NCI-H1436 (cell line): ENCODE measurements around the gene PMEPA1.

Source experiments
- DNase-seq: peaks from one replicate; lab custom pipeline; 2025; lab: John Stamatoyannopoulos, UW

Gene PMEPA1

DNA sequence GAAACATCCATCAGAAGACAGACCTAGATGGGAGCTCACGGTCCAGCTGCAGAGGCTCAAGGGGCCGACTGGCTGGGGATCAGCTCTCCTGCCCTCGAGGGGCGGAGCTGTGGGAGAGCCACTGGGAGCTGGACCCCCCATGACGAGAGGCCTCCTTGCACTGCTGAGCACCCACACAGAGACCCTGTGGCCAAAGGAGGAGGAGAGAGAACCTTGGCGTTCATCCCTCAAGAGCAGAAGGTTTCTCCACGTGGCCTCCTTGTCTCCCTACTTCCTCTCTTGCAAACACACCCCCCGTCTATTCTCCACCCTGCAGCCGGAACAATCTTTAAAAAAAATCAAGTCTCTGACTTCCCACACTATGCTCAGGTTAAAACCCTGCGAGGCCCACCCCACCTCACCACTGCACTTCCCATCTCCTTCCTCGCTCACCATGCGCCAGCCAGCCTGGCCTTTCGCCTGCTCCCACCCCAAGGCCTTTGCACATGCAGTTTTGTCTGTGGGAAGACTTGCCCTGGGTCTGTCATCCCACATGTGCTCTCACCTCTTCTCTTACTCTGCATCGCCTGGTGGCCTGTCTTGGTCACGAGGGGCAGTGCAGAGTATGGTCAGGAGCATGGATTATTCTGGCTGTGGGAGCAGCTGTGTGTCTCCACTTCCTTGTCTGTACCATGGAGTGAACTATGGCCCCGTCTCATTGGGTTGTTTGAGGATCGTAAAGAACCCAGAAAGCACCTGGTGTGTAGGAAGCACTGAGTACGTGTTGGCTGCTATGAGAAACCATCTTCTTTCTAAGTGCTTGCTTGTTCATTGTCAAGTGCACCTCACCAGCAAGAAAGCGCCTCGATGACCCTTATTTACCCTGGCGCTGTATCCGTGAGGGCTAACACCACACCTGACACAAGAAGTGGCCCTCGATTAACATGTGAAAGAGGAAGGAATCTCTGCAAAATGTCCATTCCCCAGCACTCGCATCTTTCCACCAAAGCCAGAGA, 32.9 kb downstream of the PMEPA1 start:
- DNase-seq, result no peak

DNA sequence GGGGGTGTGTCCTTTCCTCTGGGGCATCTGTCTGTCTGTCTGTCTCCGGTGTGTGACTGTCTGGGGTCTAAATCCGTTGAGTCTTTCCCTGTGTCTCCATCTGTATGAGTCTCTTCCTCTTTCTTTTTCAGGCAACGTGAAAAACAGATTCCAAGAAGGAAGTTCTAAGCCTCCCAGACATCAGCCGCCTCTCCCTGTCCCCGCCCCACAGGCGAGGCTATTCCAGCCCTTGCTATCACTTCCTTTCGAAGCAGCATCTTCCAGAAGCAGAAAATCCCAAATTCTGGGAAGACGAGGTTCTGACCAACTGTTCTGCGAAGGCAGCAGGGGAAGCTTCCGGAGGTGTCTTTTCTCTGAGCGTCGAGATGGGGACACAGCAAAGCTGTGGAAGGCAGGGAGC, 34.0 kb downstream of the PMEPA1 start:
- DNase-seq, result no peak

DNA sequence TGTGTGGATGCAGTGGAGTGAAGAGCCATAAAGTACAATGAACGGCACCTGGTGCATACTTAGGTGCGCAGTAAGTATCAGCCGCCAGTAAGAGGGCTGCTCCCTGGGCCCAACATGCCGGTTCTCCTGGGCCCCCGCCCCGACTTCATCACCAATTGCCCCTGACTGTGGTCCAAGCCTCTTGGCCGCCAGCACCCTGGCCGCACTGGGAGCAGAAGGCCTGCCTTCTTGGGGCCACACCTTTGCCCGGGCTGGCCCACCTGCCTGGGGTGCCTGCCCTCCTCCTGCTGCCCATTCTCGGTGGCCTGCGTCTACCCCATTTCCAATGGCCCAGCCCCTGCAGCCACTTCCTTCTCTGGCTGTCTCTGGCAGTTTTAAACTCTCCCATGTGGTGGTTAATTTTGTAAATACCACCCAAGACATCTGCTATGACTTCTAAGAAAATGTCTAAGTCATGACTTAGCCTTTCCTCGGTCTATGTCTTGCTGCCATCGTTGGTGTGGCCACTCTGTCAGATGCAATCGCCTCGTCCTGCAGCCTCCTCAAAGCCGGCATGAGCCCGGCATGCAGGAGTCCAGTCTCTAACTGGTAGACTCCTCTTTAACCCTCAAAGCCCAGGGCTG, 36.8 kb downstream of the PMEPA1 start:
- DNase-seq, result no peak

DNA sequence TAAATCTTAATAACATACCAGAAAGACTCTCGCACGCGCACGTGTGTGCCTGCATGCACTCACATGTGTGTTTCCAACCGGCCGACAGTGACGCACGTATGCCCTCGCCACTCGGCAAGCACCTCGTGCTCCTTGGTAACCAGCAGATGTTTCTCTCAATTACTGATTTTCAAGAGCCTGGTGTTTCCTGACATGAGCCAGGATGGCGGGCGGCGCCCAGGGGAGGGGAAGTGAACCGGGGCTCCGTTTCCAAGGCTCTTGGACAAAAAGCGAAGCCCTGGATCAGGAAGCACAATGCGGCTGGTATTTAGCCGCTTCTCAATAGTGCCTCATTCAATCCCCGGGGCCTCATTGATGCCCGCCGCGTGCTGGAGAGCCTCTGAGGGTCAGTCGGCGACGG, 37.7 kb downstream of the PMEPA1 start:
- peak; percentile 89 for DNase-seq

DNA sequence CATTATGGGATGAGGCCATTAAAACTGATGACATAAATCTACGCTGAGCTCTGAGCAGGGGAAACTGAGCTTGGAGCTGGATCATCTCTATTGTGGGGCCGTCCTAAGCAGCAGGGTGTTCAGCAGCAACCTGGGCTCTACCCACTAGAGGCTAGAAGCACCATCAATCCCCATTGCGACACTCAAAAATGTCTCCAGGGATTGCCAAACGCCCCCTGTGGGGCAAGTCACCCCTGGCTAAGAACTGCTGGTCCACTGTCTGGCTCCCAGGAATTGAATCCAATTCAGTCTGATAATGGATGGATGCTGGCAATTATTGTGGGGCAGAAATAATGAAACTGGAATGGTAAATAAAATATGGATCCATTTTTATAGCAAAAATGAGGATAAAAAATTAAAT, 38.2 kb downstream of the PMEPA1 start:
- DNase-seq, result peak; percentile 16

DNA sequence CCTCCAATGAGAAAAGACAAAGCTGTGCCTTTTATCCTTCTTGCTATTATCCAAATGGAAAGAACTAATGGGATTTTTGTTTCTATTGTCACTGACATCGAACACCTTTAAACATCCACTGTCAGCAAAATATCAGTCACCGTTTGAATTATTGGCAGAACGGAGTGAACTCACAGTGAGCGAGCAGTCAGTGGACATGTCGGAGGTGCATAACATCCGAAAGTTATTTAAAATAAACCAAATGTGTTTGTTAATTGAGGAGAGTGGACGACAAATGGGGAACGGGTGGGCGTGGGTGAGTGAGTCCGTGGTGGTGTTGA, 38.8 kb downstream of the PMEPA1 start:
- DNase-seq, result no peak

DNA sequence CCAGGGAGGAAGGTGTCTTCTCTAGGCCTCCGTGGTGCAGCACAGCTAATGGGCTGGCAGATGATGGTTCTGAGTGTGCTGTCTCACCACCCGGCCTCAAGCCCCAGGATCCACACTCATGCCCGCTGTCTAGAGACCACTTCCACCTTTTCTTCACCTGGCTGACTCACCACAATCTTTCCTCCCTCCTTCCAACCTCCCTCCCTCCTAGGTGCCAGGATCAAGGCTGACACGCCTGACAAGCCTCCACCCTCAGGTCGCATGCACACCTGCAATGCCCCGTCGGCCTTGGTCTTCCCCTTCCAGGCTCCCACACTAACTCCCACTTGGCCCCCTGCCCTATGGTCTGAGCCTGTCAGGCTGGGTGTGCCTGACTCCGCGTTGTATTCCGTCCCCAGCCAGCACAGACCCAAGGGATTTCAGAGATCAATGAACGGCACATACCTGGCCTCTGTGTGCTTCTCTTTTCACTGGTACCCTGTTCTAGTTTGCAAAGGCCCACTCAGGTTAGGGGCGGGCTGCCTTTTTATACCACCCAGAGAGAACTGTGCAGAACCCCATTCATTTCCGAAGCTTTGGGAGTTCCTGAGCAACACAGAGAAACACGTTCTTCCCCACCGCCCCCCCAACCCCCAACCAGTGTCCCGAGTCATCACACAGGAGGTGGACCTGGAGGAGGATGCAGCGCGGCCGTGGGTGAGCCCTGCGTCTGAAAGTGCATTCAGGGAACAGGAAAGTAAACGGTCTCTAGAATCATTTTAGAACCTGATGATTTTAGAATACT, 39.3 kb downstream of the PMEPA1 start:
- no peak for DNase-seq

DNA sequence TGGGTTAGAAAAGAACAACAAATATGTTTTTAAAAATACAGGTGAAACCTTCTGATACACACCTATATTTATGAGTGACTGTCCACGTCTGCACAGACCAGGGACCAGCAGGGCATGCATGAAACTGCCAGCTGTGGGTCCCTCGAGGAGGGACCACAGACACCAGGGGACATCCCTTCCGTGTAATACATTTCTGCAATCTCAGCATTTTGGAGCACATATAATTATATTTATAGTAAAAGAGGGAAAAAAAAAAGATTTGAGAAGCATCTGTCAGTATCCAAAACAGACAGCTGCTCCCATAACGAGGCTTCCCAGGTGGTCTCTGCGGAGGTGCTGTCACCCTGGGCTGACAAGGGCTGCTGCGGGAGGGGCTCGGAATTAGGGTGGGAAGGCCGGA, 40.2 kb downstream of the PMEPA1 start:
- DNase-seq, result no peak

DNA sequence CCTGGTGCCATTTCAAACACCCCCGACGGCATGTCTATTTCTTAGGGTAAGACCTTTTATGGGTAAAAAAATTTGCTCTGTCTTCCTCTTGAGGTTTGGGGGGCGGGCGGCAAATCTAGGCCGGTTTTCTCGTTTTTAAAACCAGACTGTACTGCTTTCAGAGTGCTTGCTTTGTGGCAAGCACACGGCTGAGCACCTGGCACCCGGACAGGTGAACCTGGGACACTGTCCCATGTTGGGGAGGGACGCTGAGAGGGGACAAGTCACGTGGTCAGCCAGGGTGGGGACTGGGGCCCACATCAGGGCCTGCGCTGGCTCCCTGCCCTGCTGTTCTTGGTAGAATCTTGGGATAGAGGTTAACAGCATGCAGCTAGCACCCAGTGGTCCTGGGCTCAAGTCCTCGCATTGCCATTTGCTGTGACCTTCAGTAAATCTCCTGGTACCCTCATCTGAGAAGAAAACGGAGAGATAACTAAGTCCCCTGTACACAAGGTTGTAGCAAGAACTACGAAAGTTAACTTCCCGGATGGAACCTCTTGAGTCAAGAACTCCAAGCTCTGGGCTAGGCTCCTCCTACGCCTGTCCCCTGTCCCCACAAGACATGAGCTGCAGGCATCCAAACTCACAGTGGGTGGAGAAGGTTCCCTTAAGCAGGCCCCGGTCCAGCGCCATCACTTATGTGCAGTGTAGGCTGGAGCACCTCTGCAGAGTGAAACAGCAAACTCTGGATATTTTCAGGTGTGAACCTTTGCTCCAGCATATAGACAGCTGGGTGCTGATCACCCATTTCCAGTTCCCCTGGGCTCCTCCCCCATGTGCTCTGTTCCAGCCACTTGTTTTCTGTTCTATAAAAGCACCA, 41.7 kb downstream of the PMEPA1 start:
- DNase-seq, result no peak

DNA sequence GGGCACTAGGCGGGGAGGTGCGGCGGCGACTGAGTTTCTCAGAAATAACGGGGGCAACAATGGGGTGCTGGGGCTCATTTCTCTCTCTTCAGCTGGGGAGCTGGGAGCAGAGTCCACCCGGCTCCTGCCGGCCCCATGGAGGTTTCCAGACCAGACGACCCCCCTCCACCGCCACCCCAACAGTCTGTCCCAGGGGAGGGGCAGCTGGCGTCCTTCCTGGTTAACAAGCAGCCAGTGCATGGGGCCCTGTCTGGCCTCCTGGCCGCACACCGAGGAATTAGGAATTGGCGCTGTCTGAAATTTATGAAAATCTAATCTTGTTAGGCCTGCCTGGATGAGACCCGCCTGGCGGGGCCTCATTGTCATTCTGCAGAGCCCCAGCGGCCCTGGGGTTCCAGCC, 42.4 kb downstream of the PMEPA1 start:
- DNase-seq, result no peak

DNA sequence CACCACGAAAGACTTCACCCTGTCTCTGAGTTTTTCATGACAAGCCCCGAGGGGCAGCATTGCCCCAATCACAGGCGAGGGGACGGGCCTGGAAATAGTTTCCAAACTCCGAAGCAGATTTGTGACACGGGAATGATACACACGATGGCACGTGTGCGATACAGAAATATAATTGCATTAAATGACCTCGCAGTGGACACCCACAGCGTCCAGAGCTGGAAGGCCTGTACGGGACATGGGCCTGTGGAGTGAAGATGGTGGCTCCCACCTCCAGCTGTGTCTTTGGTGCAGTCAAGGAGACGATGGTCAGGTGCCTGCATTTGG, 43.0 kb downstream of the PMEPA1 start:
- no peak for DNase-seq

DNA sequence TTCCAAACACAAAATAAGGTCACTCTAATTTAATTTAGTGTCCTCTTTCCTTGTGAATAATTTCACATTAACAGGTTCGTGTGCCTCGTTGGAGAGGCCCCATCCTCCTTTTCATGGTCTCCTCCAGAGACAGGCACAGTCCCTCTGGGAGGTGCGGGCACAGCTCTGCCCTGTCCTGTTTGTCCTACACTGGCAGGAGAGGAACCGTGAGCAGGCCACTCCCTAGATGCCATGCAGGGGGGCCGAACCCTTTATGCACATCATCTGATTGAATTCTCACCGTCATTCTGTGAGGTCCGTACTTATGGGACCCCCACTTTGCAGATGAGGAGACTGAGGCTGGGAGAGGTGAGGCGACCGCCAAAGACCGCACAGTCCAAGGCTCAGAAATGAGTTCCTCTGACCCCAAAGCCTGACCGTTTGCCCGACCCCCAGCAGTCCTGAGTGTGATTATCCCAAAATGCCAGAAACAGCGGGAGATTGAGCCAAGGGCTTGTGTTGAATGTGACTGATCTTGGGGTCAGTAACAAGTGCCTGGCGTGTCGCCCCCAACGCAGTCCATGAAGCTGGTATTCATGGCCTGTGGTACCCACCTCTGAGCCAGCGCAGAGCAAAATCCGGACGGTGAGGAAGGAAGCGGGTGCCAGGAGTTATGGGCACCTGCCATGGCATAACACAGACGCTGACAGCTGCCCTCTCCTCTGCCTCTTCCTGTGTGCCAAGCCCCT, 43.5 kb downstream of the PMEPA1 start:
- no peak for DNase-seq

DNA sequence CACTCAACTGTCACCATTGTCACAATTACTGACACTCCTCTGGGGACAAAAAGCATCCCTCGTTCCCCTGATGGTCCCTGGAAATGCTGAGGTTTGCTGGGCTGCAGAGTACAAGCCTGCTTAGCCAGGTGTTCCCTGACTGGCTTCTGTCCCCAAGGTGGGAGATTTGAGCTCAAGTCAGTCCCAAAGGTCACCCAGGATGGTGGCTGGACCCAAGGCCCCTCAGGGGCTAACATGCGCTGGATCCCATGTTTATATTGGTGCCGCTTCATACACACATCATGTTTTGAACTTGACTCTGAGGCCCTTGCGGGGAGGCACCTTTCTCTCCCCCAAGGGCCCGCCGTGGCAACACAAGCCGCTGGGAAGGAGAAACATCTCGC, 44.2 kb downstream of the PMEPA1 start:
- no peak for DNase-seq

DNA sequence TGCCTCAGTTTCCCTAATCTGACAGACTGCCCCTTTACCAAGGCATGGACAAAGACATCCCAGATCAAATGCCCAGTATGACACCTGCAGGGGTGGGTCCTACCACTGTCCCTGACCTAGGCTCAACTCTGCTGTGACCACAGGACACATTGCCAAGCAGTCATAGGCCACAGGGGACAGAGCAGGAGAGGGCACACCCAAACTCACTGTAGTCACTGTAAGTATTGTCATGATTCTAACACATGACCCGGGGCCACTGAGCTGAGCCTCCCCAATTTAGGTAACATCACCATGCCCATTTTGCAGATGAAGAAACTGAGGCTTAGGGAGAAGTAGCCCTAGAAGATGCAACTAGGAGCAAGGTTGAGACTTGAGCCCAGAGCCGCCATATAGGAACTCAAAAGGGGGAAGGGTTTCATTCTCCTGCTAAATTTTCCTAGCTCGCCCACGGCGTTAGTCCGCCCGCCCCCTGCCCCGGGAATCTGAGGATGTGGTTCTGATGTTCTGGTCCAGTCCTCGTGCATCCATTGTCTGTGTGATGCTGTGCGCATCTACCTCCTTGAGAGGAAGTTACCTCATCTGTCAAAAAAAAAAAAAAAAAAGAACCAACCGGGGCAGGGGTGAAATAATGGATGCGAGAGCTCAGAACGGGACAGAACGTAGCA, 44.8 kb downstream of the PMEPA1 start:
- no peak for DNase-seq

DNA sequence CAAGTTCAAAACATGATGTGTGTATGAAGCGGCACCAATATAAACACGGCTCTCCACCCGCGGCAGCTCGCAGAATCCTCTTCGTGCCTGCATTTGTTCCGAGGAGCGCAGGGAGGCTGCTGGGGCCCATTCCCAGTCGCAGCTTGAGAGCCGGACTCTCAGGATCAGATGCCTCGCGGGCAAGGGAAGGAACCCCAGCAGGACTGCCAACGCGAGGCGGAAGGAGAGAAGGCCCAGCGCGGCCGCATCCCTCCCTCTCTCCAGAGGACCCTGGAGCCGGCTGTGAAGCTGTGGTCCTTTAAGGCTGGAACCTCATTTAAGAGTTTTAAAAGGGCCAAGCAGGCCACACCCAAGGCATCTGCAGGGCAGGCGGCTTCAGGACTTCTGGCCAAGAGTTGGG, 45.3 kb downstream of the PMEPA1 start:
- DNase-seq, result no peak

DNA sequence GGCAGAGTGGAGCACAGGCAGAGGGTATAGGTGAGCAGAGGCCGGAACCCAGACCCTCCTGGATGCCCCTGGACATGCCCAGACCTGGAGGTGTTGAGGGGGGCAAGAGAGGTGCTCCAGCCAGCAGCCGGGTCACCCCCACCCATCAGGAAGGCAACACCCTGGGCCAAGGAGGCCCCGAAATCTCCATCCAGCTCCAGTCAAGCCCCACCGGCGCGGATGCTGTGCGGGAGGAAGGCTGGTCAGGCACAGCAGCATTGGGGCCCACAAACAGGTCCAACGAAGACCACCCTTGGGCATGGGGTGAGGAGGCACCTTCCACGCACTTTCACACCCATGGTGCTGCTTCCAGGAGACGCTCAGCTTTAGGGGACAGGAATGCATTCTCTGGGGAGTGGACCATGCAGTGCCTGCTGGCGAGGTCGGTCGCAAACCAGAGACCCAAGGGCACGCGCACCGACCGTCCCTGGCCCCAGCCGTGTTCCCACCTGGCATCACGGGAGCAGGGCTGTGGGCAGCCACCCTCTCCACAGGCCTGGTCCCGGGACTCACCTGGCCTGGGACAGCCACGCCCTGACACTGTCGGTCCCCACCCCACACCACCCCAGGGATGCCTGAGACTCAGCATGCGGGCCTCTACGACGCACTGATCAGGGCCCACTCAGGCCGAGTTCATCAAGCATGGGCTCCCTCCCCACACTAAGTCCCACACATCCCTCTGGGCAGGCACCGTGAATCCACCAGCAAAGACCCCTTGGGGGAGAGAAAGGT, 45.9 kb downstream of the PMEPA1 start:
- DNase-seq, result no peak

DNA sequence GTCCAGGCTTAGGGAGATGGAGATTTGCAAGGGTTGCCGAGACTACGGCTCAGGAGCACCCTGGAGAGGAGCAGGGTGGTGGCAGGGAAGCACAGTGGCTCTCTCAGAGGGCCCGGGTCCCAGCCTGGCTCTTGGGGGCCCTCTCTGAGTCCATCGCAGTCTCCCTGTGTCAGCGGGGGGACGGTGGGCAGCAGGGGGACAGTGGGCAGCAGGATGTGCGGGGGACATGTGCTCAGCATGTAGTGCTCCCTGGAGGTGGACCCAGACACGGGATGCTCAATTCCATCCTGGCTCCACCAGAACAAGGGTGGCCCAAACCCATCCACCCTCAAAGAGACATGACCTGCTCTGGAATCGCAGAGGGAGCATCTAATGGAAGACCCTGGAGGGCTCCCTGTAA, 46.6 kb downstream of the PMEPA1 start:
- DNase-seq, result no peak

DNA sequence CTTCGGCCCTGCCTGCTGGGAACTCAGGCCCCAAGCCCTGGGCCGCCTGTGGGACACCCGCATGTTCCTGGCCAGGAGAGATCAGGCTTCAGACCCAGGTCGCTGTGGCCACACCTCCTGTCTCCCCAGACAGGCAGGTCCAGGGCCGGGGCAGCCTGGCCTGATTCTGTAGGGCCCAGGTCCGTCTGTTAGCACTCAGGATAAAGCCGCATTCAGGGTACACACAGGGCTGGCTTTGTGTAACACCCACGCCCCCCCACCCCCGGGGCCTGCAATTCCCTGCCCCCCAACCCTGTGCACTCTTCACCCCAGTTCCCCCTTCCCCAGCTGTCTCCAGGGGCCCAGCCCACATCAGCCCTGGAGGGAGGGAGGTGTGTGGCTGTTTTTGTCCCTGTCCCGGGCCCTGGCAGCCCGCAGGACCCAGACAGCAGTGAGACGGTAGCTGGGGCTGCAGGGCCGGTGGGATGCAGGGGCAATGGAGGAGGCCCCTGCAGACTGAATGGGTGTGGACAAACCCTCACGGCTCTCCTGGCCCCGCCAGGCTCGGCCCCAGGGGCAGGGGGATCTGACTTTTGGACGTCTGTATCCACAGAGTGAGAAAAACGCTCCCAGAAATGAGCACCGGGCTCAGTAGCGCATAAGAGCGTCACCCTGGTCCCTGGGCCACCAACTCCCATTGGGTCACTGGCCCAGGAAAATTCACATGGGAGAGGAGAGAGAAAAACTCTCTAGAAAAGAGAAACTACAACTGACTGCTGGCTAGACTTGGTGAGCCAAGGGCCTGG, 47.2 kb downstream of the PMEPA1 start:
- no peak for DNase-seq

DNA sequence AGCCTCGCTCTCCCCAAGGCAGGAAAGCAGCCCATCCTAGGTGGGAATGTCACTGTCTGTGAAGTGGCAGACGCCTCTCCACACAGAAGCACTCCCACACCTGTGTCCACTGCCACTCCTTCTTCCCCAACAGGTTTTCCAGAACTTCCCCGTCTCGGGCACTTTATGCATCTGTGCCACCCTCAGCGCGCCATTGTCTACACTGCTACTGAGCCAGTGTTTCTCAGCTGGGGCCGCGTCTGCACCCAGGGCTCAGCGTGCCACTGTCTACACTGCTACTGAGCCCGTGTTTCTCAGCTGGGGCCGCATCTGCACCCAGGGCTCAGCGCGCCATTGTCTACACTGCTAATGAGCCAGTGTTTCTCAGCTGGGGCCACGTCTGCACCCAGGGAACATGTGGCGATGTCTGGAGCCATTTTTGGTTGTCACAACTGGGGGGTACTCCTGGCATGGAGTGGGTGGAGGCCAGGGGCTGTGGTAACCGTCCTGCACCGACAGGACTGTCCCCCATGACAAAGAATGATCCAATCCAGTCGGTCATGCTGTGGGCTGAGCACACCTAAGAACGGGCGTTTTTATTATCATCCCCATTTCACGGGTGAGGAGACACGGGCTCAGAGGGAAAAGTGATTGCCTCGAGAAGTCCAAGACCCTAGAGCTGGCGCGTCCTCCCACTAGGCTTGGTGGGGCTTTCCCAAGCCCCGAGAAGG, 47.9 kb downstream of the PMEPA1 start:
- no peak for DNase-seq
